ENCODE measurements around the gene TOP1.

DNA sequence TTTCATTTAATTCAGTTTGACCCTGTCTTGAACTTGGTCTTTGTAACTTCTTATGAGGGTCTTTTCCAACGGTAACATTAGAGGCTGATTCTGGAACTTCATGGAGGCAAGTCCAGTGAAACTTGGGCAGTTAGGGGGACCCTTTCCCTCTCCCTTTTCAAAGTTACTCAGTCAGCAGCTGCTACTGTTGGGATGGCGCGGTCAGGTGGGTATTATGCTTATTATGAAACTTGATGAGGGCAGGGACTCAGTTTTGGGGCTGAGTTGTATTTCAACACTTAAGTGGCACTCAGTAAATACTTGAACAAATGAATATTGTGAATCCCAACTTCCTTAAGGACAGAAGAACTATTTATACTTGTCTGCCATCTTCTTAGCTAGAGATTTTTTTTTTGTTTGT, 20.8 kb downstream of the TOP1 start:
- TF ChIP-seq, protein P1, sequence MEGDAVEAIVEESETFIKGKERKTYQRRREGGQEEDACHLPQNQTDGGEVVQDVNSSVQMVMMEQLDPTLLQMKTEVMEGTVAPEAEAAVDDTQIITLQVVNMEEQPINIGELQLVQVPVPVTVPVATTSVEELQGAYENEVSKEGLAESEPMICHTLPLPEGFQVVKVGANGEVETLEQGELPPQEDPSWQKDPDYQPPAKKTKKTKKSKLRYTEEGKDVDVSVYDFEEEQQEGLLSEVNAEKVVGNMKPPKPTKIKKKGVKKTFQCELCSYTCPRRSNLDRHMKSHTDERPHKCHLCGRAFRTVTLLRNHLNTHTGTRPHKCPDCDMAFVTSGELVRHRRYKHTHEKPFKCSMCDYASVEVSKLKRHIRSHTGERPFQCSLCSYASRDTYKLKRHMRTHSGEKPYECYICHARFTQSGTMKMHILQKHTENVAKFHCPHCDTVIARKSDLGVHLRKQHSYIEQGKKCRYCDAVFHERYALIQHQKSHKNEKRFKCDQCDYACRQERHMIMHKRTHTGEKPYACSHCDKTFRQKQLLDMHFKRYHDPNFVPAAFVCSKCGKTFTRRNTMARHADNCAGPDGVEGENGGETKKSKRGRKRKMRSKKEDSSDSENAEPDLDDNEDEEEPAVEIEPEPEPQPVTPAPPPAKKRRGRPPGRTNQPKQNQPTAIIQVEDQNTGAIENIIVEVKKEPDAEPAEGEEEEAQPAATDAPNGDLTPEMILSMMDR (IDR thresholded peaks at IDR 0.05; ENCODE audit: low read length): no peak
- no peak for TF ChIP-seq EZH2 (optimal IDR thresholded peaks at IDR 0.05; ENCODE audit: low read depth, low read length)
- no peak for TF ChIP-seq EZH2phosphoT487 (IDR thresholded peaks at IDR 0.05; ENCODE audit: low read length)
